Measurements from ENCODE around the gene AMBRA1.
"Not testable (repeated sequence)": the region's sequence is repeated elsewhere in the genome, so short reads cannot be mapped to it uniquely, and the experiment has no call there.

AMBRA1 gene

DNA sequence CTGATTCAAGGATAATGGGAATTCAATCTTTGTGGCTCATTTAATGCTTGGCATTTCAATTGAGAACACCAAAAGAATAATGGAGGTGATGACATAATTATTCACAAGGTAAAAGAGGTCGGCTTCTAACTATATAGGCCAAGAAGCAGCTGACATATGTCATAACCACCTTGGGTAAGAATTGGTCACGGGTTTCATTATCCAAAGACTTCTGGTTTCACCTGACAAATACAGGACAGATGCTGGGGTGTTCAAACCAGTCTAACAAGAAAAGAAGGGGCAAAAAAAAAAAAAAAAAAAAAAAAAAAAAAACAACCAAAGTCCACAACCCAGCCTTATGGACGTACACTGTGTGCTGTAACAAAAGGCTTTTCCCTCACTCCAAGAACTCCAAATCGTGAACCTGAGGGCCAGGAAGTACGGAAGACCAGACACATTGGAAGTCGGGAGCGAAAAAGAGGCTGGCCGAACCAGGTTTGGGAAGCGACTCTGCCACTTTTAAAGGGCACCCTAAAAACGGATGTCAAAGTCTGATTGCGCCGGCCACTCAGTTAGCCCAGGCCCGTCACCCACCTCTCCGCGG lies 22.8 kb upstream of the AMBRA1 start:
- DNase-seq (ENCODE audit: low read depth) = no peak

DNA sequence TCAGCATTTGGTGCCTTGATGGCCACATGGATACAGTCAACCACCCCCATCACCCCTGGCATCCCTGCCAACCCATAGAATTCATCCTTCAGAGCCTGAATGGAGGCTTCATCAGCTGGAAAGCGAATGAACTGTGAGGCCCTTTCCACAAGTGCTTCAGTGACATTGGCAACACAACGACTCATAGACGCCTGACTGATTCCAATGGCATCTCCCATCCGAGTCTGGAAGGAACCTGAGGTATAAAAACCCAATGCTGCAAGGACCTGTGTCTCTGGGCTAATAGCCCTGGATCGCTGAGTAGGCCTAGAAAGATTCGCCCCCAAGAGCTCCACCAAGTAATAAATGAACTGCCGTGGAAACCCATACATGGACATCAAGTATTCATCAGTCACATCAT lies 21.9 kb upstream of the AMBRA1 start:
- DNase-seq (ENCODE audit: low read depth) = no peak

DNA sequence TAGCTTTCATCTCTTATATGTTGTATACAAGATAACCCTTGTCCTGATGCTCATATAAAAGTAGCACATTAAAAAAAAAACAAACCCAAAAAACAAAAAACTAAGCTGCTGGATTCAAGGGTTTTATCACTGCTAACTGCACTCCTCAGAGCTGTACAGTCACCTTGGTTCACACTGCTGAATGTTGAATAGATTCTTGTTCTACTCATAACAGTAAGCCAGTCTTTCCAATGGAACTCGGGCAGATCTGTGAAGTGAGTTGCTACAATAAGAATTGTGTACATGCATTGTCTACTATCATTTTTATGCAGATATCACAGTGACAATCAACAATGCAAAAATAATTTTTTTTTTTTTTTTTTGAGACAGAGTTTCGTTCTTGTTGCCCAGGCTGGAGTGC lies 18.5 kb upstream of the AMBRA1 start:
- no peak for DNase-seq (ENCODE audit: low read depth)

DNA sequence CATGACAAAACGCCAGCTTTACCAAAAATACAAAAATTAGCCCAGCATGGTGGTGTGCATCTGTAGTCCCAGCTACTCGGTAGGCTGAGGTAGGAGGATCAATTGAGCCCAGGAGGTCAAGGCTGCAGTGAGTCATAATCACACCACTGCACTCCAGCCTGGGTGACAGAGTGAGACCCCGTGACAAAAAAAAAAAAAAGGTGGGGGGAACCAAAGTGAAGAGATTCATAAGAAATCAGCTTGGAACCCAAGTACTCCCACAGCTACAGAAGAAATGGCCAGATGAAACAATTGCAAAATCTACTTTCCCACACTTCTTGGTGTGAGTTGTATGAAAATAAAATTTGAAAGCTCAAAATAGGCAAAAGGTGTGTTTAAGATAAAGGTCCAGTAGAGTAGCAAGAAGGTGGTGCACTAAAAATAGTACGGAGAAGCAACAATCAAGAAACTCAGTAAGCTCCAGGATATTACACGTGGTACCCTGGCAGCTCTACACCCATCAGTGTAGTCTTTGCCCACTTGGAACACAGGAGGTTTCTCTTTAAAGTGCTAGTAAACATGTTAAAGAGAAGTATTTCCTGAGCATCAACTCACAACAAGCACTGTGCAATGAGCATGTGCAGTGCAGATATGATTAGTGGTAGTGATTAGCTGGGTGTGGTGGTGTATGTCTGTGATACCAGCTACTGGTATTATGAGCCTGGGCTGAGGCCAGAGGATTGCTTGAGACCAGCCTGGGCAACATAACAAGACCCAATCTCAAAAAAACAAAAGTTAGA lies 17.9 kb upstream of the AMBRA1 start:
- DNase-seq (ENCODE audit: low read depth) = no peak

DNA sequence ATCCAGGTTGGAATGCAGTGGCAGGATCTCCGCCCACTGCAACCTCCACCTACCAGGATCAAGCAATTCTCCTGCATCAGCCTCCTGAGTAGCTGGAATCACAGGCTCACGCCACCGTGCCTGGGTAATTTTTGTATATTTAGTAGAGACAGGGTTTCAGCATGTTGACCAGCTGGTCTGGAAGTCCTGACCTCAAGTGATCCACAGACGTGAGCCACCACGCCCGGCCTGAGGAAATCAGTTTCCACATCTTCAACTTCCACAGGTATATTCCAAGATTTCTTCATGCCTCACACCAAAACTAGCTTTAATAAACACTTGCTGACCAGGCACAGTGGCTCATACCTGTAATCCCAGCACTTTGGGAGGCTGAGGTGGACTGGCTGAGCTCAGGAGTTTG lies 15.6 kb upstream of the AMBRA1 start:
- DNase-seq (ENCODE audit: low read depth) = no peak

DNA sequence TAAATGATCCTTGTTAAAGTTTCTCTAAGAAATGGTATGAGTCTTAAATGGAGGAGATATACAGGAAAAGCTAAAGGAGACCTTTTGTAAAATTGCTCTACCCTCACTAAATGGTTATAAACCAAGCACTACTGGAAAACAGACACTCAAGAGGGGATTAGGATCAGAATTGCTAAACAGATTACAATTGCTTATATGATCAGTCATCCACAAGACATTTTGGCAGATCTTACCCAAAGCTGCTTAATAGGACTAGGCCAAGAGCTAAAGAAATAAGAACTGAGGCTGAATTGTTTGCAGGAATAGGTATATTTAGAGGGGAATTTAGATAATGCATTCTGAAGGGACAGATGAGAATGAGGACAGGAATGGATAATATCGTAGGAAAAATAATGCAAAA lies 13.7 kb upstream of the AMBRA1 start:
- no peak for DNase-seq (ENCODE audit: low read depth)

DNA sequence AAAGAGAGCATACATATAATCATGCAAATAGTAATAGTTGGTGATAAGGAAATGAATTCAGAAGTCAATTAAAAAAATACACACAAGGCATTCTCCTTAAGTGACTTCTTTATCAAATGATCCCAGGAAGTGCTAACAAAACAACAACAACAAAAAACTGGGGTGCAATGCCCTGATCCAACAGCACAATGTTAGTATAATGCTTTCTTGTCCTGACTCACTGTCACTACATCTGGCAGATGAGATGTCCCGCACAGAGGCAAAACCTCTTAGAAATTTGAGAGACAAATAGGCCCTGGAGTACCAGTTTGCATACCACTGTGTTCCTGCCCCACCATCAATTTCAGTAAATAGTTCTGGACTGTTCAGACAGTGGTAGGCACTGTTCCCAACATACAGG lies 11.0 kb upstream of the AMBRA1 start:
- no peak for DNase-seq (ENCODE audit: low read depth)

DNA sequence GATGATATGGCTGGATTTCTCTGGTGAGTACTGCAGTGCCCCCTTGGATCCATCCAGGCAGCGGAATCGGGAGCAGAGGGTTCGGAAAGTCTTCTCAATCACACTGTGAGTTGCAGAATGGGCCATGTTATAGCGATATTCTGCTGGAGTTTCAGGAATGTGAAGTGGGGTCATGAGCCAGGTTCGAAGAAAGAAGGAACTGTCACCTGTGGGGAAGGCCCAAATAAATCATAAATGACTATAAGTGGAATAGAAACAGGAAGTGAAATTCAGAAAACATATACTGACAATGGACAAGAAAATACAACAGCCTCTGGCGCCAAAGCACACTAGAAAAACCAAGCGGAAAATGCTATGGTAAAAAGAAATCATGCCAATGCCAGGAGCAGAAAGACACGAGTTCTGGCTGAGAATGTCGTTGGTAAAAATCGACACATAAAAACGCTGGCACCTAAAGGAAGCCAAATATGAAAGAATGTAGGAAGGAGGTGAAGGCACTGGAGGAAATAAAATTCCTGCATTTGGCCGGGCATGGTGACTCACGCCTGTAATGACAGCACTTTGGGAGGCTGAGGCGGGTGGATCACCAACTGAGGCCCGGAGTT lies 10.0 kb upstream of the AMBRA1 start:
- DNase-seq (ENCODE audit: low read depth) = no peak

DNA sequence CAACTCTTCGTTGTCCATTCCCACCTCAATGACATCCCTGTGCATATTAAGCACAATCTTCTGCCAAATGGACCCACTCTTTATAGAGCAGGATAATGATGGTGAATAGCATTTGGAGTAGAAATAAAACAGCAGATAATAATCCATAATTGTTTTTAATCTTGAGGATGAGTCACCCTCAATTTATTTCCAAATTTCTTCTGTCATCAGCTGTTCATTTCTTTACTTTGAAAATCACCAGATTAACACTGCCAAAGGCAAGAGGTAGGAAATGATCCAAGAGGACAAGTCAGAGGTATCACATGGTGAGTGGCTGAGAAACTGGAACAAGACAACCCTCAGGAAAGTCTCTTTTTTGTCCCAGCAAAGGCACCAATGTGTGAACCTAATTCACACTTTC lies 7.3 kb upstream of the AMBRA1 start:
- no peak for DNase-seq (ENCODE audit: low read depth)

DNA sequence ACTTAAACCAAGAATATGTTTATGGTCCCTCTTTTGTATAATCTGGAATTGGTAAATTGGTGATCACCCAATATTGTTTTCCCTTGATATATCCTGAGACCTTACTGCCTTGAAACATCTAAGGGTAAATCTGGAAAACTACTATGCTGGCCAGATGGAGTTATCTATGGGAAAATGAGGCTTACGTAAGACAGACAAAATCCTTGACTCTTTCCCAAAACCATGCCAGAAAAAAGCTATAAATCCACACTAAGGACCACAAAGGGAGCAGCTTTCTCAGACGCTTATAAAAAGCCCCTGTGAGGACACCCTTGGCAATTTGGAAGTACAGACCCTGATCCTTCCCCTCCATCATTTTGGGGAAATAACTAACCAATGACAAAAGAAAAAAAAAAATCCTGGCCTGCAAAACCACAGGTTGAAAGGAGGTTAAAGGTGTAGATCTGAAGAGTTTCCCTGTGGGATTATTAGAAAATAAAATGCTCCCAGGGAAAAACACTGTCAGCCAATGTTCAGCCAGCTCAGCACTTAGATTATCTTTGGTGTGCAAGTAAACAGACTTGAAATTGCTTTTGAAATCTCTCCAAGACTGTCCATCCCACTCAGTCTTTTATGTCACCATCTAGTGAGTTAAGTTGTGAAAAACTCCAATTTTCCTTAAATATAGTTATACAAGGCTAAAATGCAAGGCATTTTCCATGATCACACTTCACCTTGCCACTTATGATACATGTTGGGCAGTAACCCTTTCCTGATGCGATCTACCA lies 6.6 kb upstream of the AMBRA1 start:
- no peak for DNase-seq (ENCODE audit: low read depth)

DNA sequence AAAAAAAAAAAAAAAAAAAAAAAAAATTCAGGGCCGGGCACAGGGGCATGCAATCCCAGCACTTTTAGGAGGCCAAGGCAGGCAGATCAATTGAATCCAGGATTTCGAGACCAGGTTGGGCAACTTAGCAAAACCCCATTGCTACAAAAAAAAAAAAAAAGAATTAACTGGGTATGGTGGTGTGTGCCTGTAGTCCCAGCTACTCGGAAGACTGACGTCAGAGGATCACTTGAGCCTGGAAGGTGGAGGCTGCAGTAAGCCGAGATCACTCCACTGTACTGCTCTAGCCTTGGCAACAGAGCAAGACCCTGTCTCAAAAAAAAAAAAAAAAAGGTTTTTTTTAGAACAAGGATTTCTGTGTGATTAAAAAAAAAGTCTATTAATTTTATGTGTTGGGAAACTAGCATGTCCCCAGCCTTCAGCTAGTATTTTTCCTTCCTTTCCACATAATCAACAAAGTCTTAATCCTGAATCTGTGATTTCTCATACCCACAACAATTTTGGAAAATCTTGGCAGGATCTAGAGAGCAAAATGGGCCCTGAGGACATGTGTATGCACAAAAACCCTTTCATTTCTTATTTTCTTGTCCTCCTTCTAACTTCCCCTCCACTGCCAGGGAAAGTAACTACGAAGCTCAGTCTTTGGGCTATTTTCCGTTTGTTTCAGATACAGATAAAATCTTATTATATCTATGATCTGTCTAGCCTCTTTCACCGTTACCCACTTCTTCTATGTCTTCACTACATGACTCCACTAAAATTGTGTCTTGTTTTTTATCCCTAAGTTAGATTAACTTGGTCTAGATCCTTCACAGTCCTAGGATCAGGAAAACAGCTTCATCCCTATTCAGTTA lies 5.7 kb upstream of the AMBRA1 start:
- DNase-seq (ENCODE audit: low read depth) = no peak

DNA sequence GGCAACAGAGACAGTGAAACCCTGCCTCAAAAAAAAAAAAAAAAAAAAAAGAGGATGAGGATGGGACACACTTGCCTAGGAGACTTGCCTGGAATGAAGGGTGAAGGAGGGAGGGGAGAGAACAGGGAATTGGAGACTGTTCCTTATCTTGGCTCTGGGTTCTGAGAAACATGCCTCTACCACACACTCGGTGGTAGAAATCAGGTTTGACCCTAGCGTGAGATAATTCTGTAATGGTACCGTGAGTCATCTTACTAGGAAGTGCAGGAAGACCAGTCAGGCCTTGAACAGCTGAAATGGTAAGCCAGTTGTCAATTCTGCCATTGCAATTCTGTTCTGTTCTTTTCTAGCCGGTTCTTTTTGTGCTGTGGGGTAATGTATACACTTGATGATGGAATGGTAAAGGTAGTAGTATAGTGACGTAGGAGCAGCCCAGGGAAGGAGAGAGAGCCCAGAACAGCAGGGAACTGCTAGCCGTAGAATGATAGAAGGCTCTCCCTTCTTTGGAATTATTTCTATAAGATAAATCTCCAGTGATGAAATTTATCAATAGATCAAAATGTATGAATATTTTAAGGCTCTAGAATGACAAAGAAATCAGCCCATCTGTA lies 3.9 kb upstream of the AMBRA1 start:
- DNase-seq (ENCODE audit: low read depth) = no peak

DNA sequence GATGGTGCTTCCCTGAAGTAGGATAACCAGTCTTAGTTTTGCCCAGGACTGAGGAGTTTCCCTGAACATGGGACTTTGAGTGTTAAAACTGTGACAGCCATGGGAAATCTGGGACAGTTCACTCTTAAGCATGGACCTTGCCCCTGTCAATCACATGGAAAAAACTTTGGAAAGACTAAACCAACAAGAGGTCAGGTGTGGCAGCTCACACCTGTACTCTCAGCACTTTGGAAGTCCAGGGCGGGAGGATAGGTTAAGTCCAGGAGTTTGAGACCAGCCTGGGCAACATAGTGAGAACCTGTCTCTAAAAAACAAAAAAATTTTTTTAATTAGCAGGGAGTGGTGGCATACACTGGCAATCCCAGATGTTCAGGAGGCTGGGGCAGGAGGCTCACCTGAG lies 3.3 kb upstream of the AMBRA1 start:
- DNase-seq (ENCODE audit: low read depth) = no peak

DNA sequence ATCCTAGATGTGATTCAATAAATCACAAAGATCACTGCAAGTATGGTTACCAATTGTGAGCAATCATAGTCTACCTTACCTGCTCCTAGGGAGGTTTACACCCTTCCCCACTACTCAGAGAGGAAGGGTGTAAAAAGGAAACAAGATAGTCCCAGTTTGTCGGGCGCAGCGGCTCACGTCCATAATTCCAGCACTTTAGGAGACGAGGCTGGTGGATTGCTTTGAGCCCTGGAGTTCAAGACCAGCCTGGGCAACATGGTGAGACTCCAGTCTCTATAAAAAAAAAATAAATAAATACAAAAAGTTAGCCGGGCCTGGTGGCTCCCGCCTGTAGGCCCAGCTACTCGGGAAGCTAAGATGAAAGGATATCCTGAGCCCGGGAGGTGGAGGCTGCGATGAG lies 962 bp upstream of the AMBRA1 start:
- DNase-seq (ENCODE audit: low read depth) = no peak

DNA sequence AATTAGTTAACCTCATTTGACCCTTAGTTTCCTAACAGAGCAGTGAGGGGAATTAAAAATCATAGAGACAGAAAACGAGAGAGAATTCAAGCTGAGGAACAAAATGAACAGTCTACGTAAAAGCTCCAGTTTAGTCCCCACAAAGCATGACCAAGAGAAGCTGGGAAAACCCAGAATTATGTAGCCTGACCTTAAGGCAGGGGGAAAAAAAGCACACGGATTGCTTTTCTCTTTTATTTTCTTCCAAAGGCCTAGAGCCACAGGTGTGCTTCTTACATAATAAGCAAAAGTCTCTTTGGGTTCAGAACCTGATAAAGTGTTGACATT lies 514 bp upstream of the AMBRA1 start:
- DNase-seq (ENCODE audit: low read depth) = no peak

DNA sequence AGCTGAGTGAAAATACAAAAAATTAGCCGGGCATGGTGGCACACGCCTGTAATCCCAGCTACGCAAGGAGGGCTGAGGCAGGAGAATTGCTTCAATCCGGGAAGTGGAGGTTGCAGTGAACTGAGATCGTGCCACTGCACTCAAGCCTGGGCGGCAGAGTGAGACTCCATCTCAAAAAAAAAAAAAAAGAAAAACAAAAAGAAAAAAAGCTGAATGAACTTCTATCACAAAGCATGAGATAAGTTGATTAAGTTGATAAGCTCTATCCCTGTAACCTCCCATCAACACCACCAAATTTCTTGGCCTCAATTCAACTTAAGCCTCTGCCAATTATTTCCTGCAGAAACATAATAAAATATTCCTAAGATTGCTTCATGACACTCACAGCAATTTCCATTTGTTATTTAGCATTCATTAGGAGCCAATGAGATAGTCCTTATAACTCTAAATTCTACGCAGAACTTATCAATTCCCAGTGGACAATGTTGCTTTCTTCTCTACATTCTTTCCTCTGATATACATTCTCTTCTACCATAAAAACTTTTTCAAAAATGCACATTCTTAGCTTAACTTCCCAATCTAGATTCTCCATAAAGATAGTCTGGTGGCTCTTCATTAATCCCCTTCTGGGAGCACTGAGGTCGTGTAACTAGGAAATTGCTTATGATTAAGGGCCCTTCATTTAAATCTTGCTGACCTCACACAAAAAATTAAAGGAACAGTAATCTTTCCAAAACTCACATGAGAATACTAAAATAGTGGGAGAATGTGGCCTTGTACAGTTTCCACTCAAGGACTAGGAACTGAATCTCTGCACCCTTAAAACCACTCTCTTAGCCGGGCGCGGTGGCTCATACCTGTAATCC lies 2.9 kb downstream of the AMBRA1 start:
- DNase-seq (ENCODE audit: low read depth) = no peak

DNA sequence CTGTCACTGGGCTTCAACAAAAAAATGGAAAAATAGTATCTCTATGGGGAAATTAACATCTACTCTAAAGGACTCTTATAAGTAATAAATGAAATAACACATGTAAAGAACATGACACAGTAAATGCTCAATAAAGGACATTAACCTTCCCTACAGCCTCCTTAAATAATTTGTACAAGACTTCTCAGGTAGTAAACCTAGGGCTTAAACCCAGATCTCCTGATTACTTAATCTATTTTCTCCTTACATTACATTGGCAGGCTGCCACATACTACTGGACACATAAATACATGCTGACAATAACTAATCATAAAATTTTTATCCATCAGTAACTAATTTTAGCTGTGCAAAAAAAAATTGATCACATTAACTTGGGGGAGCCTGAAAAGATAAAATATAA lies 4.9 kb downstream of the AMBRA1 start:
- no peak for DNase-seq (ENCODE audit: low read depth)

DNA sequence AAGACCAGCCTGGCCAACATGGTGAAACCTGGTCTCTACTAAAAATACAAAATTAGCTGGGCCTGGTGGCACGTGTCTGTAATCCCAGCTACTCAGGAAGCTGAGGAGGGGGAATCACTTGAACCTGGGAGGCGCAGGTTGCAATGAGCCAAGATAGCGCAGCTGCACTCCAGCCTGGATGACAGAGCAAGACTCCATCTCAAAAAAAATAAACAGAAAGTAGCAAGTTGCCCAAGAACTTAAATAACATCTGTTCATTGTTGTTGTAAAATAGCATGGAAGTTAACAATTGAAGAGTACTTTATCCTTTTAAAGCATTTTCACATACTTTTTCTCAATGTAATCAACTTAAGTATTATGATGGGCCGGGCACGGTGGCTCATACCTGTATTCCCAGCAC lies 5.7 kb downstream of the AMBRA1 start:
- no peak for DNase-seq (ENCODE audit: low read depth)

DNA sequence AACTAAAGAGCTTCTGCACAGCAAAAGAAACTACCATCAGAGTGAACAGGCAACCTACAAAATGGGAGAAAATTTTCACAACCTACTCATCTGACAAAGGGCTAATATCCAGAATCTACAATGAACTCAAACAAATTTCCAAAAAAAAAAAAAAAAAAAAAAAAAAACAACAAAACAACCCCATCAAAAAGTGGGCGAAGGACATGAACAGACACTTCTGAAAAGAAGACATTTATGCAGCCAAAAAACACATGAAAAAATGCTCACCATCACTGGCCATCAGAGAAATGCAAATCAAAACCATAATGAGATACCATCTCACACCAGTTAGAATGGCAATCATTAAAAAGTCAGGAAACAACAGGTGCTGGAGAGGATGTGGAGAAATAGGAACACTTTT lies 10.3 kb downstream of the AMBRA1 start:
- not testable (repeated sequence) for DNase-seq (ENCODE audit: low read depth)

DNA sequence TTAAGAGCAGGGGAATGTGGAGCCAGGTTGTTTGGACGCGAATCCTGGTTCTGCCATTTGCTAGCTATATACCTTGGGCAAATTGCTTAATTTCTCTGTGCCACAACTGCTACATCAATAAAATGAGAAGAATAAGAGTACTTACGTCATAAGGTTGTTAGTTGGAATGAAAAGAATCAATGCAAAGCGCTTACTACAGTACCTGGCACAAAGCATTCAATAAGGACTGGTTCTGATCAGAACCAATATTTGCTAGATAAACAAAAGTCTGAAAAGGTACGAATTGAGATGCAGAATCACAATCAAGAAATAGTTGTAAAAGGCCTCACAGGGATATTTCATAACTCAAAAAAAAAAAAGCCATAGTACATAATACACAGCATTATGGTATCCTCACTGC lies 11.2 kb downstream of the AMBRA1 start:
- no peak for DNase-seq (ENCODE audit: low read depth)

DNA sequence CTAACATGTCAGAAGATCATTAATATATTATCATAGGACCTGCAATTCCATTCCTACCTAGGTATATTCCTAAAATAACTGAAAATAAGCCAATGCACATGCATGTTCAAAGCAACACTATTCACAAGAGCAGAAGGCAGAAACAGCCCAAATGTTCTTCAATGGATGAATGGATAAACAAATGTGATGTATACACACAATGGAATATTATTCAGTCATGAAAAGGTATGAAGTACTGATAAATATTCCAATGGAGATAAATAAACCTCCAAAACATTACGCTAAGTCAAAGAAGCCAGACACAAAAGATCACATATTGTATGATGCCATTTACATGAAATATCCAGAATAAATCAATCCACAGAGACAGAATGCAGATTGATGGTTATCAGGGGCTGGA lies 16.8 kb downstream of the AMBRA1 start:
- DNase-seq (ENCODE audit: low read depth) = no peak

All from fibroblast of the conjunctiva (primary cell).